Peyer's patch (tissue), 4 donors: ENCODE data around the gene RTN4.

Experiments
- POLR2A ChIP-seq, 2 donors: fragments of 450-650 bp; IDR thresholded peaks; one replicate each; pipeline ENCODE4 v1.5.1; 2017; ENCODE audit warnings: antibody characterized with exemption in 2 of 2, mild to moderate bottlenecking in 2 of 2, moderate library complexity in 2 of 2
- TF ChIP-seq, protein P1 (sequence below), 6 experiments: fragments of 450-650 bp in 4 of 6; fragments of 200-600 bp in 2 of 6; sonication (generic) in 1 of 6; IDR thresholded peaks; one replicate each; pipeline ENCODE4 v1.5.1; 2017 to 2019; ENCODE audit warnings: antibody characterized with exemption in 6 of 6, mild to moderate bottlenecking in 3 of 6, moderate library complexity in 1 of 6

DNA sequence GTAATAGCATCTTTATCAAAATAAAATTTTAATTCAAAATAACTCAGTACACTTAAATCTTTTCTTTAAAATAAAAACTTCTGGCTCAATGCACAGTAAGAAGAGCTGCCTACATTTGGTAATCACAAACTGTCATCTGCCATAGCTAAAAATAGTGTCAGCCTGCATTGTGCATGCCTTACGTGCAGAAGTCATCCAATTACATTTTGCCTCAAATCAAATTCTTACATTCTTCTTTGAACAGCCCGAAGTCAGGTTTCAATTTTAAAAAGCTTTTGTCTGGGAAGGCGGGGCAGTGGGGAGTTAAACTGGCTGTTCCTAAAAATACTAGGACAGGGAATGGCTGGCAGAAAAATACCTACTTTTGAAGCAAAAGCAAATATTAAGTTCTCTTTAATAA, 51.1 kb downstream of the RTN4 start:
- TF ChIP-seq, protein P1, sequence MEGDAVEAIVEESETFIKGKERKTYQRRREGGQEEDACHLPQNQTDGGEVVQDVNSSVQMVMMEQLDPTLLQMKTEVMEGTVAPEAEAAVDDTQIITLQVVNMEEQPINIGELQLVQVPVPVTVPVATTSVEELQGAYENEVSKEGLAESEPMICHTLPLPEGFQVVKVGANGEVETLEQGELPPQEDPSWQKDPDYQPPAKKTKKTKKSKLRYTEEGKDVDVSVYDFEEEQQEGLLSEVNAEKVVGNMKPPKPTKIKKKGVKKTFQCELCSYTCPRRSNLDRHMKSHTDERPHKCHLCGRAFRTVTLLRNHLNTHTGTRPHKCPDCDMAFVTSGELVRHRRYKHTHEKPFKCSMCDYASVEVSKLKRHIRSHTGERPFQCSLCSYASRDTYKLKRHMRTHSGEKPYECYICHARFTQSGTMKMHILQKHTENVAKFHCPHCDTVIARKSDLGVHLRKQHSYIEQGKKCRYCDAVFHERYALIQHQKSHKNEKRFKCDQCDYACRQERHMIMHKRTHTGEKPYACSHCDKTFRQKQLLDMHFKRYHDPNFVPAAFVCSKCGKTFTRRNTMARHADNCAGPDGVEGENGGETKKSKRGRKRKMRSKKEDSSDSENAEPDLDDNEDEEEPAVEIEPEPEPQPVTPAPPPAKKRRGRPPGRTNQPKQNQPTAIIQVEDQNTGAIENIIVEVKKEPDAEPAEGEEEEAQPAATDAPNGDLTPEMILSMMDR (IDR thresholded peaks at IDR 0.05): no peak
- no peak for TF ChIP-seq POLR2A (IDR thresholded peaks at IDR 0.05)
